ENCODE data around the gene CFL1. TPM values are rescaled to one million over a fixed set of nuclear protein-coding genes. Genes with fewer than 3 reads are reported as not detected.

Gene CFL1
- total RNA-seq, 1 donor from 2014 or later = 589 TPM

GRCh38 chr11:65871811-65872548 lies 14.0 kb upstream of the CFL1 start:
- no peaks in the 10 kb centered on the region for H3K9me3 ChIP-seq
- TF ChIP-seq POLR2A (IDR thresholded peaks at IDR 0.05) (no peak), CTCF (IDR thresholded peaks at IDR 0.05) (no peak), POLR2AphosphoS5 (IDR thresholded peaks at IDR 0.05; ENCODE audit: insufficient read depth in 1 of 2, low read depth in 1 of 2) (peak in 1 of 2 donors; percentile 25)
- H3K4me3 ChIP-seq = peak overlapping the region; percentile 58 to 76
- intact Hi-C loops (cut with DNase I) = no loop called here
- peaks cover 33% of the 10 kb centered on the region for H3K4me1 ChIP-seq
- no peak for DNase-seq (ENCODE audit: extremely low spot score in 2 of 2)
- peak overlapping the region; percentile 87 for H3K27ac ChIP-seq
- no peaks in the 10 kb centered on the region for H3K27me3 ChIP-seq
- H3K36me3 ChIP-seq = peaks cover 0 to 9% of the 10 kb centered on the region in 2 donors

- Histone ChIP-seq H3K36me3 (peaks cover 0 to 19% of the 10 kb centered on the region in 2 donors), H3K9me3 (no peaks in the 10 kb centered on the region), H3K27me3 (no peaks in the 10 kb centered on the region), H3K4me3 (peak overlapping the region; percentile 58 to 76), H3K4me1 (peaks cover 33% of the 10 kb centered on the region), H3K27ac (peak overlapping the region; percentile 87)
- no peak for DNase-seq (ENCODE audit: extremely low spot score in 2 of 2)
- intact Hi-C loops (cut with DNase I) = no loop called here
- TF ChIP-seq CTCF (IDR thresholded peaks at IDR 0.05) (no peak), POLR2A (IDR thresholded peaks at IDR 0.05) (no peak), POLR2AphosphoS5 (IDR thresholded peaks at IDR 0.05; ENCODE audit: insufficient read depth in 1 of 2, low read depth in 1 of 2) (no peak)
Observed at GRCh38 chr11:65870706-65871681, 13.0 kb upstream of the CFL1 start.

GRCh38 chr11:65870307-65870658 lies 12.3 kb upstream of the CFL1 start:
- Histone ChIP-seq H3K27ac (peak overlapping the region; percentile 87), H3K4me3 (no peak overlapping the region), H3K4me1 (peaks cover 33% of the 10 kb centered on the region), H3K27me3 (no peaks in the 10 kb centered on the region), H3K9me3 (no peaks in the 10 kb centered on the region), H3K36me3 (peaks cover 0 to 26% of the 10 kb centered on the region in 2 donors)
- DNase-seq (ENCODE audit: extremely low spot score in 2 of 2) = no peak
- intact Hi-C loops (cut with DNase I) = no loop called here
- TF ChIP-seq POLR2A (IDR thresholded peaks at IDR 0.05) (no peak), CTCF (IDR thresholded peaks at IDR 0.05) (no peak), POLR2AphosphoS5 (IDR thresholded peaks at IDR 0.05; ENCODE audit: insufficient read depth in 1 of 2, low read depth in 1 of 2) (no peak)

GRCh38 chr11:65869643-65870306 lies 11.8 kb upstream of the CFL1 start:
- Histone ChIP-seq H3K4me3 (no peak overlapping the region), H3K9me3 (no peaks in the 10 kb centered on the region), H3K4me1 (peaks cover 33% of the 10 kb centered on the region), H3K27ac (no peak overlapping the region), H3K27me3 (no peaks in the 10 kb centered on the region), H3K36me3 (peaks cover 0 to 31% of the 10 kb centered on the region in 2 donors)
- intact Hi-C loops (cut with DNase I) = no loop called here
- peak in 1 of 2 donors; percentile 16 for TF ChIP-seq POLR2AphosphoS5 (IDR thresholded peaks at IDR 0.05; ENCODE audit: insufficient read depth in 1 of 2, low read depth in 1 of 2)
- TF ChIP-seq CTCF (IDR thresholded peaks at IDR 0.05) = no peak
- no peak for DNase-seq (ENCODE audit: extremely low spot score in 2 of 2)

All from vagina (tissue), 2 donors.